T-helper 2 cell (primary cell): ENCODE data around the gene BET1L.
"Not testable (repeated sequence)": the region's sequence is repeated elsewhere in the genome, so short reads cannot be mapped to it uniquely, and the experiment has no call there.

Source experiments
- DNase-seq, 5 experiments: peaks; one replicate each; pipeline versions ENCODE4 v3.0.0 to v3.0.0-alpha.2; 2012 to 2022

BET1L gene

DNA sequence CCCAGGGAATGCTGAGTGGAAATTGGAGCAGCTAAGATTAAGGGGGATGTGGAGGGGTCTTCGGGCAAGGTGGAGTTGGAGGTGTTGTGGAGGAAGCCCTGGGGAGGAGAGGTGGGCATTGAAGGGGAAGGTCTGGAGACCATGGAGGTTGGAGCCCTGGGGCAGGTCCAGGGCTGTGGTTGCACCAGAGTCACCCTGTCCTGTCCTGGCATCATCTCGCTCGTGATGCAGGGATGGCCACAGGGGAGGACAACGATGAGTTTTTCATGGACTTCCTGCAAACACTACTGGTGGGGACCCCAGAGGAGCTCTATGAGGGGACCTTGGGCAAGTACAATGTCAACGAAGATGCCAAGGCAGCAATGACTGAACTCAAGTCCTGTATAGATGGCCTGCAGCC lies 13.7 kb downstream of the BET1L start:
- DNase-seq = not testable (repeated sequence)

DNA sequence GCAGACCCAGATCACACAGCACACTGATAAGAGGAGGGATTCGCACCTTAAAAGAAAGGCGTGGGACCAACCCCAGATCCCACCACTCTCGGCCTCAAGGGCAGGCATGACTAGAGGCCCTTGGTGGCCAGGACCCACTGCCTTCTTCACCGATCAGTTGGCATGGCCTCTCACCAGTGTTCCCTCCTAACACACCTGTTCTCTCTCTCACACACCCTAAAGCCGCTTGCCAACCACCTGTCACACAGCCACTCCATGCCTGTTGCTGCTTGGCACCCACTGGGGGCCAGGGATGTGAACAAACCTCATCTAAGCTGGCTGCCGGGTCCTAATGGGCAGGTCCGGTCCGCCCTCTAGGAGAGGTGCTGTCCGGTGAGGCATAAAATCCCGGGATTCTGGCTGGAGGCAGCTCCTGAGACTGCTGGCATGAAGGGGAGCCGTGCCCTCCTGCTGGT lies 14.5 kb downstream of the BET1L start, which contains the start of gene SCGB1C1:
TSS of gene SCGB1C1 (plus strand) at position 405 of the 455 bp plus-strand sequence. CDS start at position 427, 22 bp downstream.
- DNase-seq = not testable (repeated sequence)

DNA sequence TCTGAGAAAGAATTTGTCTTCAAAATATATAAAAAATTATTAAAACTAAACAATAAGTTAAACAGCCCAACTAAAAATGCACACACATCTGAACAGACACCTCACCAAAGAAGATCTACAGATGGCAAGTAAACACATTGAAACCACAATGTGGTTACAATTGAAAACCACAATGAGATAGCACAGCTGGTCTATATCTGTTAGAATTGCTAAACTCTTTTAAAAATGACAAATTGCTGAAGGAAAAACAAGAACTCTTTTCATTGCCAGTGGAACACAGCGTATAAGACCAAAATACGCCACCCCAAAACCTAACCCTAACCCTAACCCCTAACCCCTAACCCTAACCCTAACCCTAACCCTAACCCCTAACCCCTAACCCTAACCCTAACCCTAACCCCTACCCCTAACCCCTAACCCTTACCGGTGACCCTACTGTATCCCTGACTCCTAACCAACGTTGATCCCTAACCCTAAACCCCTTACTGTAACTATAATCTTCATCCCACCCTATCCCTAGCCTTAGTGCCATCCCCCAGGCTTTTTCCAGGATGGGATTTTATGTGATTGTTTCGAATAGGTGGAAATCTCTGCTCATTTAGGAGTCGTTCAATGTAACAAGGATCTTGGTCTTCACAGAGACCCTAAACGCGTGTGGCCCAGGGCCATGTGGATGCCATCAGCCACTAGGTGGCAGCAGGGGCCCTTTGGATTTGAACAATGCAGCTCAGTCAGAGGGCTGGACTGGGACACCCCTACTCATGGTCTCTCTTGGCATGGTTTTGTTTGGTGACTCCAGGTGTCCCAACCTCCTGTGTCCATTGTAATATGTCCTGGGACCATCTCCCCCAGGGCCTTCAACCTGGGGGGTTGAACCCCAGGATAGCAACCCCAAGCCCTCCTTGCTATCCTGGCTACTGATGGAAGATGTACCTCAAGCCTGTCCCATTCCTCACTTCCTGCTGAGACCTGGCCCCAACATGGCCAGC lies 15.4 kb downstream of the BET1L start:
- DNase-seq = peak in 3 of 5 experiments; percentile 22 to 37 (median 27)

DNA sequence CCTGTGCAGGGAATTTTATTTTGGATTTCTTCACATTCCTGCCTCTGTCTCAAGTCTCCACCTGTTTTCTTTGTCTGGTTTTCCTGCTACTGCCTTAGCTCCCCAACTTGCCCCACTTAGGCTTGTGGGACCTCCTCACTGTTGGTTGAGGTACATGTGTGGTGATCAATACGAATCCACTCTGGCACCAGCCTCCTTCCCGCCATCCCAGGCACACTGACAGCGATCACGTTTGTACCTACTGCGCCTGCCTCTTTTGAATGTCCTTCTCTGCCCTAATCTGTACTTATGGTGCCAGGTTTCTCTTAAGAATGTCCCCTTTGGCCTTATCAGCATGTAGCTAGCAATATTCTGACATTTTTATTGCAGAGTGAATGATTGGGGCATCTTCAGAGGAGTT lies 16.7 kb downstream of the BET1L start:
- not testable (repeated sequence) for DNase-seq

DNA sequence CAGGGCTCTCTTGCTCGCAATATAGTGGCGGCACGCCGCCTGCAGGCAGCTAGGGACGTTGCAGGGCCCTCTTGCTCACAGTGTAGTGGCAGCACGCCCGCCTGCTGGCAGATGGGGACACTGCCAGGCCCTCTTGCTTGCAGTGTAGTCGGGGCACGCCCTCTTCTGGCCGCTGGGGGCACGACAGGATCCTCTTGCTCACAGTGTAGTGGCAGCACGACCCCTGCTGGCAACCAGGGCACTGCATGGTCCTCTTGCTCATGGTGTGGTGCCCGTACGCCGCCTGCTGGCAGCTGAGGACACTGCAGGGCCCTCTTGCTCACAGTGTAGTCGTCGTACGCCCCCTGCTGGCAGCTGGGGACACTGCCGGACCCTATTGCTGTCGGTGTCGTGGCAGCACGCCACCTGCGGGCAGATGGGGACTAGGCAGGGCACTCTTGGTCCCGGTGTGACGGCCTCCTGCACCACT lies 17.3 kb downstream of the BET1L start:
- peak in 3 of 5 experiments; percentile 33 to 58 (median 46) for DNase-seq

DNA sequence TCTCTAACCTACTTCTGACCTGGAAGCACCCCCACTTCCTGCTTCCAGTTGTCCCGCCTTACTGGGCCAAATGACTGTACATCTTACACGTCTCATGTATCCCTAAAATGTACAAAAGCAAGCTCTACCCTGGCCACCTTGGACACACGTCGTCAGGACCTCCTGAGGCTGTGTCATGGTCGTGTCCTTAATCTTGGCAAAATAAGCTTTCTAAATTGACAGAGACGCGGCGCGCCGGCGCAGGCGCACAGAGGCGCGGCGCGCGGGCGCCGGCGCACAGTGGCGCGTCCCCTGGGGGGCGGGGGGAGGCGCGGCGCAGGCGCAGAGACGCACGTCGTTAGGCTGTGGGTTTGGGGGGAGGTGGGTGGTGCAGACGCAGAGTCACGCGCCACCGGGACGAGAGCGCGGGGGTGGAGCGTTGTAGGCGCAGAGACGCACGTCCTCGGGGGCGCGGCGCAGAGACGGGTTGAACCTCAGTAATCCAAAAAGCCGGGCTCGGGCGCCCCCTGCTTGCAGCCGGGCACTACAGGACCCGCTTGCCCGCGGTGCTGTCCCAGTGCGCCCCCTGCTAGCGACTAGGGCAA lies 17.9 kb downstream of the BET1L start:
- not testable (repeated sequence) for DNase-seq

DNA sequence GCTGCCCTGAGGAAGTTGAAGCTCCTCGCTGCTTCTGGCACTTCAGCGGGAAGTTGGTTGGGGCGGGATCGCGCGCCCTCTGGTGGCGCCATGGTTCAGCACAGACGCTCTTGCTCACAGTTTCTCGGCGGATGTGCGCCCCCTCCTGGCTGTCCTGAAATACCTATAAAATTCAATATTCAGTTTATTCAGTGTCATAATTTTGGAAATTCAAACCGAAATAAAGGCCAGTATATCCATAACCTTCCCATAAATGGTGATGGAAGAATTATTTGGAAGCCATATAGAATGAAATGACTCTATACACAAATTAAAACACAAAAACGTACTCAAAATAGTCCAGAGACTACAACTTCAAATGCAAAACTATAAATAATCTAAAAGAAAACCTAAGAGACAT lies 27.0 kb downstream of the BET1L start:
- not testable (repeated sequence) for DNase-seq
